GM12872 (cell line): ENCODE data around the gene TTLL10.

ENCODE experiments used
- TF ChIP-seq, protein P1 (sequence below): IDR thresholded peaks from 3 replicates; pipeline ENCODE4 v1.5.1; 2011; ENCODE audit warnings: low read depth, mild to moderate bottlenecking, low read length, moderate library complexity; ENCODE audit not compliant: insufficient read depth

The TTLL10 gene

DNA sequence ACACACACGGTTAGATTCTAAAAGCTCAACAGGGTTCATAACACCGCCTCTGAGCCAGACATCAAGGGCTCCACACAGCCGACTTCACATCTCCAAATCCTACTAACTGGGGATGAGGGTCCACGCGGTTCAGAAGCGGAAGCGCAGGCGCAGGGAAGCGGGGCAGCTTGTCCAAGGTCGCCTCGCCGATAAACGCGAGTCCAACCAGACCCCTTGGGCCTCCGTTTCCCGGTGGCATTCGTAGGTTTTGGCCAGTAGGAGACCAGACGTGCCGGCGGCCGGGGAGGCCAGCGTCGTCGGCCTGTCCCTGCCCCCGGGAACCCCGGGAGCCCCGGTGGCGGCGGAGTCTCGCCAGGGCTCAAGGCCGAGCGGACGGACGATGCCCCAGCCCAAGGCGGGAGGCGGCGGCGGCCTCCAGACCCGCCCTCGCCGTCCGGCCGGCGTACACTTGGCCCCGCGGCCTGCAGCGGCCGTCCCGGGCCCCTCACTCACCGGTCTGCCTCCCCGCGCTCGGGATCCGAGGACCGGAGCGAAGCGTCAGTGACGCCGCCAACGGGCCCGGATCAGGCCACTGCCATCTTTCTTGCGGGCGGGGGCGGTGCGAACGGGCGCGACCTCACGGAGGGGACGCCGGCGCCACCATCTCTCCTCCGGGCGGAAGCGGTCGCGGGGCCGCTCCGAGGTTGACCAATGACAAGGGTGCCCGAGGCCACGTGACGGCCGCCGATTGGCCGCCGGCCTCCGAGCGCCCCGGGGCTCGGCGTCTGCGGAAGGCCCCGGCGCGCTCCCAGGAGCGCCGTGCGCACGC is 57.9 kb downstream of the TTLL10 start, which contains the start of gene SDF4:
TSS of gene SDF4 (minus strand) at position 602 of the 808 bp plus-strand sequence. CDS start 3,229 bp downstream, outside the sequence.
- TF ChIP-seq, protein P1, sequence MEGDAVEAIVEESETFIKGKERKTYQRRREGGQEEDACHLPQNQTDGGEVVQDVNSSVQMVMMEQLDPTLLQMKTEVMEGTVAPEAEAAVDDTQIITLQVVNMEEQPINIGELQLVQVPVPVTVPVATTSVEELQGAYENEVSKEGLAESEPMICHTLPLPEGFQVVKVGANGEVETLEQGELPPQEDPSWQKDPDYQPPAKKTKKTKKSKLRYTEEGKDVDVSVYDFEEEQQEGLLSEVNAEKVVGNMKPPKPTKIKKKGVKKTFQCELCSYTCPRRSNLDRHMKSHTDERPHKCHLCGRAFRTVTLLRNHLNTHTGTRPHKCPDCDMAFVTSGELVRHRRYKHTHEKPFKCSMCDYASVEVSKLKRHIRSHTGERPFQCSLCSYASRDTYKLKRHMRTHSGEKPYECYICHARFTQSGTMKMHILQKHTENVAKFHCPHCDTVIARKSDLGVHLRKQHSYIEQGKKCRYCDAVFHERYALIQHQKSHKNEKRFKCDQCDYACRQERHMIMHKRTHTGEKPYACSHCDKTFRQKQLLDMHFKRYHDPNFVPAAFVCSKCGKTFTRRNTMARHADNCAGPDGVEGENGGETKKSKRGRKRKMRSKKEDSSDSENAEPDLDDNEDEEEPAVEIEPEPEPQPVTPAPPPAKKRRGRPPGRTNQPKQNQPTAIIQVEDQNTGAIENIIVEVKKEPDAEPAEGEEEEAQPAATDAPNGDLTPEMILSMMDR = no peak

DNA sequence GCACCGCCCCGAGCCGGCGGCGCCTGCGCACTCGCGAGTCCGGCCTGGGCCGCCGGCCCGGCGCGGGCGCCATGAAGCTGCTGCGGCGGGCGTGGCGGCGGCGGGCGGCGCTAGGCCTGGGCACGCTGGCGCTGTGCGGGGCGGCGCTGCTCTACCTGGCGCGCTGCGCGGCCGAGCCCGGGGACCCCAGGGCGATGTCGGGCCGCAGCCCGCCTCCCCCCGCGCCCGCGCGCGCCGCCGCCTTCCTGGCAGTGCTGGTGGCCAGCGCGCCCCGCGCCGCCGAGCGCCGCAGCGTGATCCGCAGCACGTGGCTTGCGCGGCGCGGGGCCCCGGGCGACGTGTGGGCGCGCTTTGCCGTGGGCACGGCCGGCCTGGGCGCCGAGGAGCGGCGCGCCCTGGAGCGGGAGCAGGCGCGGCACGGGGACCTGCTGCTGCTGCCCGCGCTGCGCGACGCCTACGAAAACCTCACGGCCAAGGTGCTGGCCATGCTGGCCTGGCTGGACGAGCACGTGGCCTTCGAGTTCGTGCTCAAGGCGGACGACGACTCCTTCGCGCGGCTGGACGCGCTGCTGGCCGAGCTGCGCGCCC is 58.6 kb downstream of the TTLL10 start, which contains the start of gene B3GALT6:
TSS of gene B3GALT6 (plus strand) at position 30 of the 588 bp plus-strand sequence. CDS start at position 72, 42 bp downstream.
- TF ChIP-seq, protein P1 = no peak

DNA sequence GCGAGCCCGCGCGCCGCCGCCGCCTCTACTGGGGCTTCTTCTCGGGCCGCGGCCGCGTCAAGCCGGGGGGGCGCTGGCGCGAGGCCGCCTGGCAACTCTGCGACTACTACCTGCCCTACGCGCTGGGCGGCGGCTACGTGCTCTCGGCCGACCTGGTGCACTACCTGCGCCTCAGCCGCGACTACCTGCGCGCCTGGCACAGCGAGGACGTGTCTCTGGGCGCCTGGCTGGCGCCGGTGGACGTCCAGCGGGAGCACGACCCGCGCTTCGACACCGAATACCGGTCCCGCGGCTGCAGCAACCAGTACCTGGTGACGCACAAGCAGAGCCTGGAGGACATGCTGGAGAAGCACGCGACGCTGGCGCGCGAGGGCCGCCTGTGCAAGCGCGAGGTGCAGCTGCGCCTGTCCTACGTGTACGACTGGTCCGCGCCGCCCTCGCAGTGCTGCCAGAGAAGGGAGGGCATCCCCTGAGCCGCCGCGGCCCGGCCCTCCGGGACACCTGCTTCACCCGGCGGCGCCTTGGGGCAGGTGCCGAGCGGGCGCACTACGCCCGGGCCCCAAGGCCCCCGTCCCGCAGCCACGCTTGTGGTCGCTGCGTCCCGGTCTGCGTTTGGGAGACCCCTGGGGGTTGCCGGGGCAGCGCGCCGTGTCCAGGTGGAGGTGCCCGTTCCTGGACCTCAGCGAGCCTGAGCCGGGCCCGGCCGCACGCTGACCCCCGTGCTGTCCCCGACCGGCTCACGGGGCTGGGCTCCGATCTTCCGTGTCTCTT is 59.3 kb downstream of the TTLL10 start:
- TF ChIP-seq, protein P1 = no peak

DNA sequence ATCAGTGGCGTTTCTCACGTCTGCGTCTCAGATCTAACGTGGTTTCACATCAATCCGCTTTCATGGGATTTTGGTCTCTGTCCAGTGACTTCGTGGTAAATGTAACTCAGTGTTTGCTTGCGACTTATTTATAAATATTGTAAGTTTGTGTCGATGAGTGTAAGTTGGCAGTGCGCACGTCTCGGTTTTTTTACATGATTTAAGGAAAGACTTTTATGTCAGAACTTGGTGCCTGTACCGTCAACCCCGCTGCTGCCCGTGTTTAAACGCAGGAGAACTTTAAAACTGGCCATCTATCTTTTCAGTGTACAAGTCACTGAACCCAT is 59.9 kb downstream of the TTLL10 start:
- TF ChIP-seq, protein P1 = no peak

DNA sequence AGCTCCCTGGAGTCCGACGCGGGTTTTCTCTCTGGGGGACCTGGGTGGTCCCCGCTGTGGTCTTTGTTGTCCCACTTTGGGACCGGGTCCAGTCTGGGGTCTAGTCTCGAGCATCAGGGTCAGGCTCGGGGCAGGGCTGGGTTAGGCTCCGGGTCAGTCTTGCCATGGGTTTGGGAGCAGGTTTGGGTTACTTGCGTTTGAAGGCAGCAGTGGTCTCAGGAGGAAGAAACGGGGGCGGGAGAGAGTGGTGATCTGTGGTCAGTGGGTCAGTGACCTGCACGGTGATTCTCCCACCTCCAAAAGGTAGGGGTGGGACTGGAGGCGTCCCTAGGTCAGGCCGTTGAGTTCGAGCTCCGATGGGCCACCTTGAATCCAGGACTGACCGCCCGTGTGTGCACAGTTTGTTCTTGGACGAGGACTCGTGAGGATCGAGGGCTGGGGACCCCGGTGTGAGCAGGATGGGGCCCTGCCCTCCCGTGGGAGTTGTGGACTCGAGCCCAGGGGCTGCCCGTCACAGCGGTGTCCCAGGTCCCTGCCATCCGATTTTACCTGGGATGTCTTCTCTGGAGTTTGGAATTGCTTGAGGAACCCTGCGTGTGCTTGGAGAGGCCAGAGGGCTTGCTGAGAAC is 60.6 kb downstream of the TTLL10 start:
- TF ChIP-seq, protein P1 = no peak

DNA sequence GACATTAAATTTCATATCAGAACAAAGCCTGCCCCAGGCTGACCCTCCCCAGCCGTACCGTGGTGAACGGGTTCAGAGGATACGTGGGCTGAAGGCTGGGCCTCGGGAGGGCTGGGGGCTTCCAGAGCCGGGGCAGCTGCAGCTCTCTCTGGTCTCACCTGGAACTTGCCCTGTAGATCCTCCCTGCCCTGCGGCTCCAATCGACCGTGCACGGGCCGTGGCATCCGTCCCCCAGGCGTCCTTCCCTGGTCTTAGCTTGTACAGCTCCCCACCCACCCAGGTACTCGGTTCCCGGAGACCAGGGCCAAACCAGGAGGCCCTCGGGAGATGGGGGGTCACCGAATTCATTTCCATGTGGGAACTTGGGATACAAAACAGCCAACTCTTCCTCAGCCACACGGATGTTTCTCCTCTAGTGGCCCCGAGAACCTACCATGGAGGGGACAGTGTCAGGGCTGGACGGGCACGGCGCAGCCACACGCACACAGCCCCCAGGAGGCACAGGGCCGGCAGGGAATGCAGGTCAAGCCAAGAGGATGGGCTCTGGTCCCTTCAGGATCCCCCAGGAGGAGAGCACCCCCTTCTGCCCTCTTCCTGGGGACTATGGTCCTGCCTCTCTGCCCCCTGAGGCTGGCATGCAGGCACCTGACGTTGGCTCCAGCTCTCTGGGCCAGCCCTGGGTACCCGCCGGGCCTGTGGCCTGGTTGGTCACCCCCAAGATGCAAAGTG is 61.5 kb downstream of the TTLL10 start:
- TF ChIP-seq, protein P1 = no peak
